Astrocyte (in vitro differentiated cells and primary cell): ENCODE measurements around the gene CCDC30. TPM values are rescaled to one million over a fixed set of nuclear protein-coding genes. Genes with fewer than 3 reads are reported as not detected.

Experiments
- DNase-seq: peaks from one replicate; pipeline ENCODE4 v3.0.0-alpha.2; 2010; ENCODE audit warnings: low read depth
- FAIRE-seq: peaks from 2 replicates; lab custom pipeline; 2011; peaks lifted over from hg19 to GRCh38; lab: Jason Lieb, UNC
- H2AFZ ChIP-seq: 2 replicates; pipeline ENCODE4 v1.6.0; 2012; ENCODE audit warnings: low read depth, low read length, inconsistent platforms
- H3K27ac ChIP-seq: 2 replicates; pipeline ENCODE4 v1.5.1; 2011; ENCODE audit warnings: low read depth, low read length, inconsistent platforms
- H3K27me3 ChIP-seq: 2 replicates; pipeline ENCODE4 v1.6.0; 2011; ENCODE audit warnings: low read length, inconsistent platforms; ENCODE audit not compliant: insufficient read depth
- H3K36me3 ChIP-seq: 2 replicates; pipeline ENCODE4 v1.5.1; 2011; ENCODE audit warnings: low read length, inconsistent platforms; ENCODE audit not compliant: insufficient read depth
- H3K4me1 ChIP-seq: 2 replicates; pipeline ENCODE4 v1.5.1; 2011; ENCODE audit warnings: low read length, inconsistent platforms; ENCODE audit not compliant: insufficient read depth
- H3K4me2 ChIP-seq: 2 replicates; pipeline ENCODE4 v1.6.0; 2012; ENCODE audit warnings: low read length, inconsistent platforms
- H3K4me3 ChIP-seq: 2 replicates; pipeline ENCODE4 v1.5.1; 2011; ENCODE audit warnings: low read depth, mild to moderate bottlenecking, low read length, inconsistent platforms; ENCODE audit not compliant: insufficient read depth
- H3K79me2 ChIP-seq: 2 replicates; pipeline ENCODE4 v1.6.0; 2012; ENCODE audit warnings: mild to moderate bottlenecking, low read length, inconsistent platforms; ENCODE audit not compliant: insufficient read depth
- H3K9ac ChIP-seq: 2 replicates; pipeline ENCODE4 v1.6.0; 2012; ENCODE audit warnings: mild to moderate bottlenecking, low read length, inconsistent platforms
- H3K9me3 ChIP-seq: 2 replicates; pipeline ENCODE4 v1.5.1; 2012; ENCODE audit warnings: low read depth, mild to moderate bottlenecking, low read length, inconsistent platforms; ENCODE audit not compliant: insufficient read depth
- H4K20me1 ChIP-seq: 2 replicates; pipeline ENCODE4 v1.6.0; 2012; ENCODE audit warnings: low read length, inconsistent platforms; ENCODE audit not compliant: insufficient read depth
- H3K27ac Mint-ChIP-seq: one replicate; pipeline ENCODE4 v1.8.0; 2021; ENCODE audit warnings: mild to moderate bottlenecking, mixed read lengths; ENCODE audit not compliant: unreplicated experiment
- H3K27me3 Mint-ChIP-seq: one replicate; pipeline ENCODE4 v1.8.0; 2021; ENCODE audit warnings: low read depth, mixed read lengths; ENCODE audit not compliant: unreplicated experiment
- H3K36me3 Mint-ChIP-seq: one replicate; pipeline ENCODE4 v1.8.0; 2021; ENCODE audit warnings: low read depth, mixed read lengths; ENCODE audit not compliant: unreplicated experiment
- H3K4me1 Mint-ChIP-seq: one replicate; pipeline ENCODE4 v1.8.0; 2021; ENCODE audit warnings: low read depth, mixed read lengths; ENCODE audit not compliant: unreplicated experiment
- H3K4me3 Mint-ChIP-seq: one replicate; pipeline ENCODE4 v1.8.0; 2021; ENCODE audit warnings: mild to moderate bottlenecking, moderate library complexity, mixed read lengths; ENCODE audit not compliant: unreplicated experiment
- H3K9me3 Mint-ChIP-seq: one replicate; pipeline ENCODE4 v1.8.0; 2021; ENCODE audit warnings: mild to moderate bottlenecking, mixed read lengths; ENCODE audit not compliant: unreplicated experiment
- CTCF ChIP-seq: IDR thresholded peaks from 2 replicates; pipeline ENCODE4 v1.5.1; 2011; ENCODE audit warnings: low read depth, mild to moderate bottlenecking, inconsistent platforms, low read length, moderate library complexity; ENCODE audit not compliant: insufficient read depth
- EZH2 ChIP-seq: IDR thresholded peaks from 2 replicates; pipeline ENCODE4 v1.6.1; 2012; ENCODE audit warnings: mild to moderate bottlenecking, low read length, inconsistent platforms; ENCODE audit not compliant: insufficient read depth
- total RNA-seq: library from RNA; stranded (reverse); gene quantifications from 2 replicates; pipeline ENCODE4 v1.2.1, GENCODE V29; 2021

The CCDC30 gene
- total RNA-seq, 1 donor from 2014 or later: 2.5 TPM

- Mint-ChIP-seq H3K36me3 (peaks cover 14% of the 10 kb centered on the region), H3K4me1 (peaks cover 3% of the 10 kb centered on the region), H3K27ac (no peak overlapping the region), H3K9me3 (no peaks in the 10 kb centered on the region), H3K4me3 (no peak overlapping the region), H3K27me3 (no peaks in the 10 kb centered on the region)
- no peak overlapping the region for H3K27ac ChIP-seq
- H3K27me3 ChIP-seq: no peaks in the 10 kb centered on the region
- no peak overlapping the region for H2AFZ ChIP-seq
- FAIRE-seq (no peak), DNase-seq (no peak)
- peaks cover under 1% of the 10 kb centered on the region for H3K79me2 ChIP-seq
- H3K36me3 ChIP-seq: peaks cover 8% of the 10 kb centered on the region
- H3K4me1 ChIP-seq: no peaks in the 10 kb centered on the region
- no peaks in the 10 kb centered on the region for H4K20me1 ChIP-seq
- H3K9me3 ChIP-seq: no peaks in the 10 kb centered on the region
- no peak for TF ChIP-seq CTCF
- no peak for TF ChIP-seq EZH2
- no peak overlapping the region for H3K4me2 ChIP-seq
- no peak overlapping the region for H3K4me3 ChIP-seq
- H3K9ac ChIP-seq: no peak overlapping the region
Measured at GRCh38 chr1:42675467-42675866, 212.4 kb downstream of the CCDC30 start.

- TF ChIP-seq CTCF: no peak
- TF ChIP-seq EZH2: no peak
- Histone ChIP-seq H3K79me2 (peaks cover 12% of the 10 kb centered on the region), H3K27ac (no peak overlapping the region), H3K36me3 (peaks cover 8% of the 10 kb centered on the region), H2AFZ (no peak overlapping the region), H4K20me1 (no peaks in the 10 kb centered on the region), H3K9me3 (no peaks in the 10 kb centered on the region), H3K9ac (no peak overlapping the region), H3K4me1 (peaks cover 4% of the 10 kb centered on the region), H3K4me3 (no peak overlapping the region), H3K27me3 (no peaks in the 10 kb centered on the region), H3K4me2 (no peak overlapping the region)
- FAIRE-seq (no peak), DNase-seq (no peak)
- H3K4me3 Mint-ChIP-seq: no peak overlapping the region
- no peak overlapping the region for H3K27ac Mint-ChIP-seq
- H3K36me3 Mint-ChIP-seq: peaks cover 14% of the 10 kb centered on the region
- peaks cover 3% of the 10 kb centered on the region for H3K4me1 Mint-ChIP-seq
- no peaks in the 10 kb centered on the region for H3K9me3 Mint-ChIP-seq
- H3K27me3 Mint-ChIP-seq: no peaks in the 10 kb centered on the region
Measured at GRCh38 chr1:42676534-42677087, 213.5 kb downstream of the CCDC30 start.

GRCh38 chr1:42679364-42679983, 216.4 kb downstream of the CCDC30 start:
- no peak overlapping the region for H3K4me3 ChIP-seq
- peak; percentile 14 for DNase-seq
- H4K20me1 ChIP-seq: peaks cover 15% of the 10 kb centered on the region

More at GRCh38 chr1:42679364-42679983, 216.4 kb downstream of the CCDC30 start:
- Mint-ChIP-seq H3K27me3 (no peaks in the 10 kb centered on the region), H3K27ac (no peak overlapping the region), H3K4me1 (peaks cover 8% of the 10 kb centered on the region), H3K36me3 (peaks cover 8% of the 10 kb centered on the region), H3K9me3 (no peaks in the 10 kb centered on the region), H3K4me3 (no peak overlapping the region)
- H3K4me2 ChIP-seq: no peak overlapping the region
- no peak overlapping the region for H3K27ac ChIP-seq
- peaks cover 32% of the 10 kb centered on the region for H3K79me2 ChIP-seq
- no peaks in the 10 kb centered on the region for H3K9me3 ChIP-seq
- H3K27me3 ChIP-seq: no peaks in the 10 kb centered on the region
- peaks cover 8% of the 10 kb centered on the region for H3K36me3 ChIP-seq
- H3K4me1 ChIP-seq: peaks cover 9% of the 10 kb centered on the region
- FAIRE-seq: no peak
- no peak overlapping the region for H2AFZ ChIP-seq
- H3K9ac ChIP-seq: no peak overlapping the region
- TF ChIP-seq CTCF (no peak), EZH2 (no peak)
